Activated T-helper 1 cell treated with anti-CD3 and anti-CD28 coated beads, Interleukin-12 subunit alpha, Interleukin-12 subunit beta, Interleukin-2, Interleukin-4 antibody, amounts not matched to agents 30 ng/mL and 10 ng/mL and 1 ng/mL, durations not matched to agents 14 hours and 24 hours and 36 hours (primary cell): Measurements from ENCODE around the gene PRSS53. TPM values are rescaled to one million over a fixed set of nuclear protein-coding genes. Genes with fewer than 3 reads are reported as not detected.

Experiments used
- DNase-seq: peaks from one replicate; pipeline ENCODE4 v3.0.0; 2021; ENCODE audit warnings: low spot score
- H3K27ac Mint-ChIP-seq: one replicate; pipeline ENCODE4 v1.8.0; 2021; ENCODE audit warnings: mild to moderate bottlenecking, mixed read lengths
- H3K27me3 Mint-ChIP-seq: one replicate; pipeline ENCODE4 v1.8.0; 2022; ENCODE audit warnings: mild to moderate bottlenecking, moderate library complexity, mixed read lengths; ENCODE audit not compliant: insufficient read depth
- H3K36me3 Mint-ChIP-seq: one replicate; pipeline ENCODE4 v1.8.0; 2021; ENCODE audit warnings: low read depth, mixed read lengths
- H3K4me1 Mint-ChIP-seq: one replicate; pipeline ENCODE4 v1.8.0; 2021; ENCODE audit warnings: low read depth, mixed read lengths
- H3K4me3 Mint-ChIP-seq: one replicate; pipeline ENCODE4 v1.8.0; 2021; ENCODE audit warnings: mild to moderate bottlenecking, moderate library complexity, mixed read lengths
- H3K9me3 Mint-ChIP-seq: one replicate; pipeline ENCODE4 v1.8.0; 2021; ENCODE audit warnings: mixed read lengths
- intact Hi-C: fragments of 100-400 bp; cut with micrococcal nuclease; formaldehyde crosslinking; loops from one replicate; pipeline ENCODE4 v1.15.1; 2024
- total RNA-seq: library from RNA; stranded (reverse); gene quantifications from 2 replicates; pipeline ENCODE4 v1.2.3, GENCODE V29; 2022

The PRSS53 gene
- total RNA-seq, 1 donor from 2014 or later, result 3.1 TPM

GRCh38 chr16:31076319-31076718 is 12.4 kb downstream of the PRSS53 start:
- no peak for DNase-seq
- Mint-ChIP-seq H3K4me1 (peaks cover 32% of the 10 kb centered on the region), H3K27me3 (no peaks in the 10 kb centered on the region), H3K9me3 (no peaks in the 10 kb centered on the region), H3K4me3 (peak overlapping the region; percentile 97), H3K27ac (peak overlapping the region; percentile 52), H3K36me3 (peaks cover 36% of the 10 kb centered on the region)
- intact Hi-C loops, result loop anchor here (10.0 kb wide), 1 partner anchor 278 kb away; the partner anchor contains the start of gene ITGAX

- H3K9me3 Mint-ChIP-seq, result no peaks in the 10 kb centered on the region
- peak overlapping the region; percentile 97 for H3K4me3 Mint-ChIP-seq
- peaks cover 32% of the 10 kb centered on the region for H3K4me1 Mint-ChIP-seq
- H3K27me3 Mint-ChIP-seq, result no peaks in the 10 kb centered on the region
- intact Hi-C loops, result loop anchor here (1.0 to 10.0 kb wide), 16 partner anchors 20 to 1212 kb away; partner anchors contain the start of genes ARMC5, CDIPT, CFAP119 and FBRS
- H3K36me3 Mint-ChIP-seq, result peaks cover 32% of the 10 kb centered on the region
- peak overlapping the region; percentile 96 for H3K27ac Mint-ChIP-seq
- DNase-seq, result no peak
These were observed 13.9 kb downstream of the PRSS53 start for GRCh38 chr16:31074814-31075183.

GRCh38 chr16:31073970-31074813 is 14.6 kb downstream of the PRSS53 start, which contains the start of the genes ZNF646 and ZNF668:
TSS of gene ZNF646 (plus strand) at chr16:31074422. CDS start at chr16:31076325, 1,903 bp downstream.
TSS of gene ZNF668 (minus strand) at chr16:31074240. CDS start at chr16:31064459, 9,781 bp downstream.
- H3K27me3 Mint-ChIP-seq, result no peaks in the 10 kb centered on the region
- no peaks in the 10 kb centered on the region for H3K9me3 Mint-ChIP-seq
- intact Hi-C loops, result loop anchor here (1.0 to 10.0 kb wide), 17 partner anchors 20 to 1212 kb away; partner anchors contain the start of genes ARMC5, CDIPT, CFAP119 and FBRS

GRCh38 chr16:31073142-31073969 is 15.4 kb downstream of the PRSS53 start:
- Mint-ChIP-seq H3K4me3 (peak overlapping the region; percentile 99), H3K9me3 (no peaks in the 10 kb centered on the region), H3K36me3 (peaks cover 26% of the 10 kb centered on the region), H3K27ac (peak overlapping the region; percentile 96), H3K27me3 (no peaks in the 10 kb centered on the region), H3K4me1 (peaks cover 40% of the 10 kb centered on the region)
- DNase-seq, result peak; percentile 87
- intact Hi-C loops, result loop anchor here (2.0 to 10.0 kb wide), 4 partner anchors 281 to 1211 kb away; partner anchors contain the start of genes CDIPT, CFAP119, ITGAX and RNF40

More at GRCh38 chr16:31073970-31074813, 14.6 kb downstream of the PRSS53 start, which contains the start of the genes ZNF646 and ZNF668:
- Mint-ChIP-seq H3K4me3 (peak within 1 kb of the TSS; percentile 99), H3K36me3 (peaks cover 31% of the 10 kb centered on the region), H3K4me1 (peaks cover 35% of the 10 kb centered on the region), H3K27ac (peak within 1 kb of the TSS; percentile 96)
- DNase-seq, result peak; percentile 98

GRCh38 chr16:31072540-31073141 is 16.1 kb downstream of the PRSS53 start:
- no peaks in the 10 kb centered on the region for H3K27me3 Mint-ChIP-seq
- H3K4me3 Mint-ChIP-seq, result peak overlapping the region; percentile 99
- peaks cover 43% of the 10 kb centered on the region for H3K4me1 Mint-ChIP-seq
- peaks cover 19% of the 10 kb centered on the region for H3K36me3 Mint-ChIP-seq
- intact Hi-C loops, result loop anchor here (2.0 to 10.0 kb wide), 4 partner anchors 282 to 1210 kb away; partner anchors contain the start of genes CDIPT, CFAP119, ITGAX and RNF40
- peak overlapping the region; percentile 93 for H3K27ac Mint-ChIP-seq
- no peaks in the 10 kb centered on the region for H3K9me3 Mint-ChIP-seq
- peak; percentile 17 for DNase-seq

- Mint-ChIP-seq H3K36me3 (peaks cover 19% of the 10 kb centered on the region), H3K4me3 (peak overlapping the region; percentile 99), H3K27me3 (no peaks in the 10 kb centered on the region), H3K9me3 (no peaks in the 10 kb centered on the region), H3K27ac (peak overlapping the region; percentile 93), H3K4me1 (peaks cover 49% of the 10 kb centered on the region)
- DNase-seq, result no peak
- intact Hi-C loops, result loop anchor here (2.0 to 10.0 kb wide), 4 partner anchors 283 to 1210 kb away; partner anchors contain the start of genes CDIPT, CFAP119, ITGAX and RNF40
These were observed 16.9 kb downstream of the PRSS53 start for GRCh38 chr16:31071861-31072260.

- no peak for DNase-seq
- H3K4me3 Mint-ChIP-seq, result no peak overlapping the region
- no peak overlapping the region for H3K27ac Mint-ChIP-seq
- no peaks in the 10 kb centered on the region for H3K27me3 Mint-ChIP-seq
- peaks cover 66% of the 10 kb centered on the region for H3K4me1 Mint-ChIP-seq
- intact Hi-C loops, result no loop called here
- no peaks in the 10 kb centered on the region for H3K9me3 Mint-ChIP-seq
- H3K36me3 Mint-ChIP-seq, result peaks cover 18% of the 10 kb centered on the region
These were observed 21.4 kb downstream of the PRSS53 start for GRCh38 chr16:31067342-31067741.

- peaks cover 56% of the 10 kb centered on the region for H3K4me1 Mint-ChIP-seq
- peaks cover 24% of the 10 kb centered on the region for H3K36me3 Mint-ChIP-seq
- no peaks in the 10 kb centered on the region for H3K9me3 Mint-ChIP-seq
- intact Hi-C loops, result no loop called here
- no peaks in the 10 kb centered on the region for H3K27me3 Mint-ChIP-seq
- no peak for DNase-seq
- H3K4me3 Mint-ChIP-seq, result peak overlapping the region; percentile 76
- H3K27ac Mint-ChIP-seq, result peak overlapping the region; percentile 70
These were observed 23.8 kb downstream of the PRSS53 start for GRCh38 chr16:31064882-31065461.

GRCh38 chr16:31063843-31064611 is 24.7 kb downstream of the PRSS53 start:
- DNase-seq, result peak; percentile 33
- Mint-ChIP-seq H3K9me3 (no peaks in the 10 kb centered on the region), H3K36me3 (peaks cover 27% of the 10 kb centered on the region), H3K4me1 (peaks cover 50% of the 10 kb centered on the region), H3K27me3 (no peaks in the 10 kb centered on the region), H3K4me3 (peak overlapping the region; percentile 76), H3K27ac (peak overlapping the region; percentile 68)
- intact Hi-C loops, result no loop called here

- intact Hi-C loops, result no loop called here
- Mint-ChIP-seq H3K27me3 (no peaks in the 10 kb centered on the region), H3K9me3 (no peaks in the 10 kb centered on the region), H3K27ac (peak overlapping the region; percentile 1), H3K36me3 (peaks cover 27% of the 10 kb centered on the region), H3K4me1 (peaks cover 47% of the 10 kb centered on the region), H3K4me3 (peak overlapping the region; percentile 57)
- no peak for DNase-seq
These were observed 25.3 kb downstream of the PRSS53 start for GRCh38 chr16:31063495-31063842.

GRCh38 chr16:31061813-31062440 is 26.8 kb downstream of the PRSS53 start:
- H3K27ac Mint-ChIP-seq, result no peak overlapping the region
- DNase-seq, result no peak
- H3K9me3 Mint-ChIP-seq, result no peaks in the 10 kb centered on the region
- intact Hi-C loops, result no loop called here
- H3K4me1 Mint-ChIP-seq, result peaks cover 39% of the 10 kb centered on the region
- H3K36me3 Mint-ChIP-seq, result peaks cover 24% of the 10 kb centered on the region
- no peaks in the 10 kb centered on the region for H3K27me3 Mint-ChIP-seq
- no peak overlapping the region for H3K4me3 Mint-ChIP-seq
